H1 (cell line): Measurements from ENCODE around the gene VAMP2. TPM values are rescaled to one million over a fixed set of nuclear protein-coding genes. Genes with fewer than 3 reads are reported as not detected.
A peak's percentile ranks its signal among the peaks of the same experiment; 100 is the strongest.

Experiments used
- ASH2L ChIP-seq: fragments of 200-600, 300-600 bp; sonication (generic); IDR thresholded peaks from one replicate; pipeline ENCODE4 v1.7.1; 2017; ENCODE audit warnings: low read length
- ATF2 ChIP-seq: IDR thresholded peaks from 2 replicates; pipeline ENCODE4 v1.6.1; 2012; ENCODE audit warnings: low read length, inconsistent platforms
- CBX5 ChIP-seq: fragments of 300-800, 300-1000 bp; sonication (generic); IDR thresholded peaks from 2 replicates; pipeline ENCODE4 v1.7.1; 2016; ENCODE audit warnings: antibody characterized with exemption, low read length, low read depth
- CBX8 ChIP-seq: fragments of 300-800, 300-1000 bp; sonication (generic); IDR thresholded peaks from 2 replicates; pipeline ENCODE4 v1.7.1; 2016; ENCODE audit warnings: low read depth, low read length, borderline replicate concordance
- CEBPB ChIP-seq: IDR thresholded peaks from 2 replicates; pipeline ENCODE4 v1.6.1; 2012; ENCODE audit warnings: low read depth, low read length
- CTBP2 ChIP-seq: IDR thresholded peaks from 2 replicates; pipeline ENCODE4 v1.7.0; 2011; ENCODE audit warnings: borderline replicate concordance, mild to moderate bottlenecking, moderate library complexity, mixed read lengths, low read length; ENCODE audit not compliant: insufficient read depth, insufficient read length
- E2F6 ChIP-seq: IDR thresholded peaks from 2 replicates; pipeline ENCODE4 v1.6.1; 2012; ENCODE audit warnings: inconsistent platforms
- EZH2 ChIP-seq: fragments of 200-600 bp; sonication (generic); IDR thresholded peaks from 2 replicates; pipeline ENCODE4 v1.7.1; 2012; ENCODE audit warnings: low read depth, mild to moderate bottlenecking, moderate library complexity, low read length, inconsistent platforms; ENCODE audit not compliant: severe bottlenecking
- HDAC6 ChIP-seq: IDR thresholded peaks from one replicate; pipeline ENCODE4 v1.7.1; 2012; ENCODE audit warnings: low read depth, mild to moderate bottlenecking, inconsistent platforms, low read length, moderate library complexity
- KDM4A ChIP-seq: IDR thresholded peaks from one replicate; pipeline ENCODE4 v1.7.1; 2012; ENCODE audit warnings: low read depth, mild to moderate bottlenecking, moderate library complexity, low read length, inconsistent platforms; ENCODE audit not compliant: severe bottlenecking
- NANOG ChIP-seq: IDR thresholded peaks from 2 replicates; pipeline ENCODE4 v1.6.1; 2011; ENCODE audit warnings: low read length, low read depth, mild to moderate bottlenecking, inconsistent platforms; ENCODE audit not compliant: insufficient read depth, poor library complexity, severe bottlenecking
- PHF8 ChIP-seq: fragments of 200-600 bp; sonication (generic); conservative IDR thresholded peaks from 2 replicates; pipeline ENCODE4 v1.7.1; 2012; ENCODE audit warnings: low read depth, mild to moderate bottlenecking, inconsistent platforms, low read length, moderate library complexity
- POLR2A ChIP-seq, 2 experiments: IDR thresholded peaks; 1 replicate in 1 of 2; 2 replicates in 1 of 2; pipeline ENCODE4 v1.6.1; 2011; ENCODE audit warnings: low read depth in 2 of 2, low read length in 2 of 2, mild to moderate bottlenecking in 2 of 2; ENCODE audit errors: control extremely low read depth in 1 of 2
- RBBP5 ChIP-seq: IDR thresholded peaks from 2 replicates; pipeline ENCODE4 v1.7.1; 2012; ENCODE audit warnings: low read depth, mild to moderate bottlenecking, inconsistent platforms, low read length, moderate library complexity, borderline replicate concordance
- RNF2 ChIP-seq: fragments of 200-900, 300-1000 bp; sonication (generic); IDR thresholded peaks from 2 replicates; pipeline ENCODE4 v1.7.1; 2016; ENCODE audit warnings: borderline replicate concordance, low read depth, mild to moderate bottlenecking, antibody characterized with exemption, low read length; ENCODE audit not compliant: poor library complexity, severe bottlenecking; ENCODE audit errors: missing control alignments
- SIRT6 ChIP-seq: IDR thresholded peaks from one replicate; pipeline ENCODE4 v1.7.1; 2012; ENCODE audit warnings: low read length, inconsistent platforms
- SIX5 ChIP-seq: IDR thresholded peaks from 2 replicates; pipeline ENCODE4 v1.6.1; 2011; ENCODE audit warnings: mild to moderate bottlenecking, low read depth, low read length
- SP2 ChIP-seq: IDR thresholded peaks from 2 replicates; pipeline ENCODE4 v1.6.1; 2012; ENCODE audit warnings: mild to moderate bottlenecking, low read length, inconsistent platforms
- TCF12 ChIP-seq: IDR thresholded peaks from 2 replicates; pipeline ENCODE4 v1.6.1; 2011; ENCODE audit warnings: low read depth, mild to moderate bottlenecking, low read length
- USF2 ChIP-seq: IDR thresholded peaks from 2 replicates; pipeline ENCODE4 v1.6.1; 2011; ENCODE audit warnings: low read length, improper control_type of control experiment
- ZNF274 ChIP-seq: IDR thresholded peaks from 2 replicates; pipeline ENCODE4 v1.7.0; 2012; ENCODE audit warnings: low read length, borderline replicate concordance; ENCODE audit errors: extremely low read depth
- polyA plus RNA-seq, 7 experiments: library from polyadenylated mRNA; depleted of rRNA in 3 of 7; stranded (reverse) in 5 of 7; unstranded in 2 of 7; fragments of >200 nt in 5 of 7; fragments of 200-250 nt in 2 of 7; gene quantifications; 1 replicate in 5 of 7; 2 replicates in 1 of 7; 4 replicates in 1 of 7; pipeline versions ENCODE4 v1.2.1 to v1.2.3, GENCODE V29; 2011 to 2013; ENCODE audit warnings: missing spikeins in 2 of 7, mixed read lengths in 2 of 7
- total RNA-seq: library from RNA; stranded (reverse); fragmentation: NEBNext Ultra II Directional; extraction: Animal tissue kit (Norgen Biotek cat#: 25700); gene quantifications from 2 replicates; pipeline ENCODE4 v1.2.1, GENCODE V29; 2021

VAMP2 gene
- total and polyA plus RNA-seq, 2 of the 8 experiments (the other 6 are each of a cell fraction or from before 2014, with no cell fraction given), result 19.3 to 20.5 TPM

- TF ChIP-seq PHF8, result no peak
- TF ChIP-seq ZNF274, result no peak
- TF ChIP-seq HDAC6, result no peak
- no peak for TF ChIP-seq USF2
- TF ChIP-seq POLR2A (IDR thresholded peaks at IDR 0.05; ENCODE audit: control extremely low read depth in 1 of 2, low read depth in 2 of 2, low read length in 2 of 2), result no peak
- TF ChIP-seq KDM4A, result peak; percentile 74
- no peak for TF ChIP-seq ATF2
- TF ChIP-seq TCF12, result 0 out of 2 replicates have a peak, but pooled peaks have one; percentile 2
- TF ChIP-seq NANOG, result no peak
- peak; percentile 69 for TF ChIP-seq ASH2L
- TF ChIP-seq SIX5, result no peak
- peak; percentile 70 for TF ChIP-seq RNF2
- TF ChIP-seq E2F6, result no peak; the same call in 1 of the 2 replicates
- peak; percentile 14; the same call in 1 of the 2 replicates for TF ChIP-seq RBBP5
- TF ChIP-seq EZH2, result peak; percentile 19
- no peak for TF ChIP-seq SP2
- TF ChIP-seq SIRT6, result no peak
- TF ChIP-seq CBX5, result no peak
- TF ChIP-seq CEBPB, result no peak
- peak; percentile 95 for TF ChIP-seq CTBP2
- TF ChIP-seq CBX8, result no peak
Observed at GRCh38 chr17:8123695-8124349, 38.9 kb downstream of the VAMP2 start, which contains the start of gene HES7 (continued).
